Amygdala (tissue), 56 donors: ENCODE results near the gene STK24.

Experiments
- DNase-seq, 56 donors: peaks; one replicate each; lab custom pipeline; 2025; lab: John Stamatoyannopoulos, UW

The STK24 gene

DNA sequence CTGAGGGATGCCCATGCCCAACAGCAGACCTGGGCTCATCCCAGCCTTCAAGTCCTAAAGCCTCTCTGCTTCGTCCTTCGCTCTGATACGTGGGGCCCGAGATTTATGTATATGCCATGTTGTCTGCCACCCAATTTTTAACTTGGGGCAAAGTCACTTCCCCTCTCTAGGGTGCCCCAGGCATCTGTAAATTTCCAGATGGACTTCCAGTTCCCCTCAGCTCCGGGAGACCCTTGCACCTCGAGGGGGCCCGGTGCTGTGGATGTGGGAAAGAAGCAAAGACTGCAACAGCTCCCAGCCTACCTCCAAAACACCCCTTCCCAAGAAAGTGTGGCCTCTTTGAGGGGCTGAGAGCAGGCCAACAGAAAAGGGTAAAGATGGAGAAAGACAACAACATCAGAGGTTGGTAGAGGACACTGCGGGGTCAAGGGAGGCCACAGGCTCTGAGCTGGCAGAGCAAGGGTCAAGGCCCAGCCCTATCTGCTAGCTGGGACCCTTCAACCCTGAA lies 97.4 kb downstream of the STK24 start:
- no peak for DNase-seq

DNA sequence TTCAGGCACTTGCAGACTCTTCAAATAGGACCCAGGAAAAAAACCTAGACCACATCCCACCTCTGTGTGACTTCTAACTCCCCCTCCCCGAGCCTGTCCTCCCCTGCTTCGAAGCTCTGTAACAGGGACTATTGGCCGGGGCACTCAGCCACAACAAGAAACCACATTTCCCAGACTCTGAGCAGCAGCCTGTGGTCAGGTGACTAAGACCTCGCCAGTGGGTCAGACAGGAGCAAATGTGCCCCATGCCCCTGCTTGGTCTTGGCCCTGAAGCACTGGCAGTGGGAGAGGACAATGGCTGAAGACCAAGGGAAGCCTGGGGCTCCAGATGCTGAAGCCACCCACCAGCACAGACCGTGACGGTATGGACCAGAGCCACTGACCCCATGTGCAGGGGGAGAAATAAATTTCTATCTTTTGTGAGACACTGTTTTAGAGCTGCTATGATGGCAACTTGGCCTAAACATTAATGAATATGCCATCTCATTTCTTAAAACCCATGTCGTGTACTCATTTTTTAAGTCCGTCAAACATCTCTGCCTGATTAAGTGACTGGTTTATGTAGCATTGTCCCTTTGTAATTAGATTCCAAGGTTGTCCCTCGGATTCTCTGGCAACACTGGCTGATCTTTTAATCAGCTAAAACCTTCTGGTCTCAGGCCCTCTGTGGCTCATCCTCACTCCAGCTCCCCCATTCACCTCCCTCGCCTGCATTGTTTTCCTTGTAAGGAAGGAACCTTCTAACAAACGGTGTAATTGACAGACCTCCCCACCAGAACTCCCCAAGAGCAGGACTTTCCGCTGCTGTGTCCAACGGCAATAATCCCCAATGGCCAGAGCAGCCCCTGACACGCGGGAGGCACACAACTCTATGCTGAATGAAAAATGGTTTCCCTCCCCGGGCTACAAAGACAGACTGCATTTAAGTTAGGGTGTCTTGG lies 98.4 kb downstream of the STK24 start:
- no peak for DNase-seq

DNA sequence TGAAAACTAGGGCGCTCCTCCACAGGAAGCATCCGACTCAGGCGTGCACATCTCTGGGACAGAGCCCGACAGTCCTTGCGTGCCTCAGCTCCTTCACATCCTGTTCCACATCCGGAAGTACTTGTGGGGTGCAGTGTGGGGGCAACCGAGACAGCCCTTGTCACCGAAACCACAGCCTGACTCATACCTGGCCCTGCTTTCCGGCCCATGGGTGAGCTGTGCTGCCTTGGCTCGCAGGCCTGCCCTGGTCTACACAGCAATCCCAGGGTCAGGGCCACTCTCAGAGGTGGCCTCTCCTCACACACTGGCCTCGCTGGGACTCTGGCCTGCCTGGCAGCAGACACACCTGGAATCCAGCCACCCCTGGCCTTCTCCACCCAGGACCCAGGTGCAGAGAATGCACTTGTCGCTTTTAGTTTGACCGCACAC lies 100.4 kb downstream of the STK24 start:
- DNase-seq = peak in 1 of 56 donors; percentile 19

DNA sequence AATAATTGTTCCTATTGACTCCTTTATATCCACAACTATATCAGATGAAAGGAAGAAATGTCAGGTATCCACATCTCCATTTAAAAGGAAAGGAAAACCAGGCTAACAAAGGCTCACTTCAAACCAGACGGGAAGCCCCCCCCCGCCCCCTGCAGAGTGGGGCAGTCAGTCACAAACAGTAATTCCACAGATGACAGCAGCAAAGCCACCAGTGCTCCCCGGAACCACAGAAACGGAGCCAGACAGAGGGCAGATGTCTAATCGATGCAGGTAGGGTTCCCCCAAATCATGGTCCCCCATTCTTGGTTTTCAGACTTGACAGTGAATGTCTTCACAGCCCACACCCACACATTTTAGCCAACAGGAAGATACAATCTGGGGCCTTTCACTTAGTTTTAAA lies 100.8 kb downstream of the STK24 start:
- DNase-seq = no peak

DNA sequence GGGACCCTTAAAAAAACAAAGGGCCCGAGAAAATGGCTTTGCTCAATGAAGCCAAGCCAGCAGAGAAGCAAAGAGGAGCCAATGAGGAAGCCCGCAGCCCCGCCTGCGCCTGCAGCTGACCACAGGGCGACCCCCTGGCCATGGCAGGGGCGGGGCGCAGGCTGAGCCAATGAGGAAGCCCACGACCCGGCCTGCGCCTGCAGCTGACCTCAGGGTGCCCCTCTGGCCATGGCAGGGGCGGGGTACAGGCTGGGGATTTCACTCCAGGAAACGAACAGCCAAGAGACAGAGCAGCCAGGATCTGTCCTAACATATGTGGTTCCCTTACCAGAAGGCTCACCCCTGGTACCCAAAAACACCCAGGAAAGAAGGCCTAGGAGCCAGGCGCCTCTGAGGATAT lies 101.4 kb downstream of the STK24 start:
- peak in 3 of 56 donors; percentile 16 to 33 (median 25) for DNase-seq

DNA sequence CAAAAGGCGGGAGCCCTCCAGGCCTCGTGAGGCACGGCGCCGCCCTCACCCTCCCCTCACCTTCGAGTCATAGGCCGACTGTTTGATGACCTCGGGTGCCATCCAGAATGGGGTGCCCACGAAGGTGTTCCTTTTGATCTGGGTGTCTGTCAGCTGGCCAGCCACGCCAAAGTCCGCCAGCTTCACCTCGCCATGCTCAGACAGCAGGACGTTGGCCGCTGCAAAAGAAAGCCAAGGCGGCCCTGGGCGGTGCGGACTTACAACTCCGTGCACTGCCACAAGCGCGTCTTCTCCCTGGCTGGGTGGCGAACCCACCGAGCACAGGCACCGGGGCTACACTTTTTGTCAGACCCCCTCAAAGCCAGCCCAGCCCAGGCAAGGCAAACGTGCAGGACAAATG lies 102.1 kb downstream of the STK24 start:
- DNase-seq = no peak

DNA sequence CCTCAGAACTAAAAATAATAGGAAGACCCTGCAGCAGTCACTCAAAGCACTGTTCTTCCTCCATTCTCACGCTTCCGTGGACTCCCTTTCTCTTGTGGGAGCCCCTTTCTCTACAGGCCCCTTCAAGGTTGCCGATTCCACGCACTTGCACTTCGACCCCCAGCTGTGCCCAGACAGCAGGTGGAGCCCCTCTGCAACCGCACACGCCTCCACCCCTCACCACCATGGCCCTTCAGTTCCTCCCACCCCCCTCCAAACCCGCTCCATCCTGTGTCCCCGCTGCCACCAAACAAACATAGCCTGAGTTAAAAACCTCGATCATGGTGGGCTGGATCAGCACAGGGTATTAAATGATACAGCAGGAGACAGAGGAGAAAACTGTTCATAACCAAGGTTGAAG lies 102.6 kb downstream of the STK24 start:
- no peak for DNase-seq

DNA sequence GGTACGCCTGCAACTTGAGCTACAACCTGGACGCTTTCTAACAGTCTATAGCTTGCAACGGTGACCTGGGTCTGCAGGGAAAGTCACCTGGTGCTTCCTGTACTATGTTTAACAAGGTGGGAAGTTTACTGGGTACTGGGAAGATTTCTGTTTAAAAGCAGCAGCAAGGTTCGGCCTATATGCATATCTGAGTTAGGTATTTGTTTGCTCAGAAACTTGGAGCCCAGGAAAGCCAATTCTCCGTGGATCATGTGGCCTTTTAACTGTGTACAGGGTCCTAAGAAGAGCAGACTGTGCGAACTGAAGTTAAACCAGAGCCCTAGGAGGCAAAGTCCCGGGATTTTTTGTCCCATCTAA lies 103.1 kb downstream of the STK24 start:
- no peak for DNase-seq

DNA sequence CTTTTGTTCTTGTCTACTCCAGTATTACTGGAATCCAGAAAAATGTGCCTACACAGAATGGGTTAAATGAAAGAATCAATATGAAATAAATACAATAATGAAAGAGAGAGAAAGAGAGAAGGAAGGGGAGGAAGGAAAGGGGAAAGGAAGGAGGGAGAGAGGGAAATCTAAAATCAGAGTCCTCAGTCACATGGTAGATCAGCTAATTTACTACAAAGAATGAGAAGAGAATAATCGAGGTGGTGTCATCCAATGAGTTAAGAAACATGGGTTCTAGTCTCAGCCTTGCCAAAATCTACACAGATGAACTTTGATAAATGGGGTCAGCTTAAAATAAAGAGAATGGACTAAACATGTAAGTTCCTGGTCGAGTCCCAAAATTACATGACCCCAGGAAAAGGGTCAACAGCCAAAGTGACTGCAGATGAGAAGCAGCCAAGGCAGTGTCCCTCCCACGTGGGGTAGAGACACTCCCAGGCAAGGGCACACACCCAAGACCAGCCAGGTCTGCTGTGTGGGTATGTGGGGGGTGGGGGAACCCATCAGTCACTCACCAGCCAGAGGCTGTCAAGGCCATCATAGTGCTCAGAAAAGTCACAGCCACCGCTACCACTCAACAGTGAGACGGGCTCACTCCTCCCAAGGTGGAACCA lies 103.6 kb downstream of the STK24 start:
- DNase-seq = no peak

DNA sequence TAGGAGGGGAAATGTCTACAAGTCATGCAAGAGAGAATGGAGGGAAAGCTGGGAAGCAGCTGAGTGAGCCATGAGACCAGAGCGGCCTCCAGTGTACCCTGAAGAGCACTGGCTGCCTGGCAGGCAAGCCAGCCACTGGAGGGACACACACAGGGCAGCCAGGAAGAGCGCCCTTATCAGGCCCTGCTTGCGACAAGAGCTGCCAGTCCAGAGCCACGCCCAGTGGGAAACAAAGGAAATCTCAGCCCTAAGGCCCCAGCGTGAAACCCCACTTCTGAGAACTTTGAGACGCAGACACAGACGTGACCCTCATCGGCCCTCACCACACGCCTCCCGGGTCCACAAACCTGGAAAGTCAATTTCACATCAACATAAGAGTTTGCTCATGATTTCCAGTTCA lies 105.0 kb downstream of the STK24 start:
- no peak for DNase-seq

DNA sequence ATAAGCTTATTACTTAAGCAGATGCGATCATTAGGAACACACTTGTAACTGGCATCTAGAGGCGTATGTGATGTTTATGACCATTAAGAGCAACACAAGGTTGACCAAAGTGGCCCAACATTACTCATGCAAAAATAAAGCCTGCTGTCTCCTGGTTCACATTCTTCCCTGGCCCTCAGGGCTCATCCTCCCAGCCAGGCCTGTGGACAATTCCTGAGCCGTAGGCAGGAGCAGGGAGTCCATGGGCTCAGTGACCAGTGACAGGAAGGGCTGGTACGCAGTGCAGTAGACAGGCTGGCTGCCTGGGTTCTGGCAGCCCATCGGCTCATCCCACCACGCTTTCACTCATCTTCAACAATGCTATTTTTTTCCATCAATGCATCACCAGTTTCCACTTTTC lies 106.0 kb downstream of the STK24 start:
- no peak for DNase-seq

DNA sequence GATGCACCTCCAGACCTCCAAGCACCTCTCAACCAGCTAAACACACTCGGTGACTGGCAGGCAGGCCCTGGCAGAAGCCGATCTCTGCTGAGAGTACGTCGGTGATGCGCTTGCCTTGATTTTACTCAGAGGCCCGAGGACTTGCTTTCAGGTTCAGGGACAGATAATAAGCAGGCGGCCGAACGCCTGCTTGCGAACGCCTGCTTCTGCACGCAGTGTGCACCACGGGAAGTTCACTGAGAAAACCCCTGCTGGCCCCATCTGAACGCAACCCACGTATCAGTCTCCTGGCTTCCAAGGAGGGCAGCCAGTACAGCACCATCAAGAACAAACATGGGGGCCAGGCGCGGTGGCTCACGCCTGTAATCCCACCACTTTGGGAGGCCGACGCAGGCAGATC lies 108.0 kb downstream of the STK24 start:
- no peak for DNase-seq

DNA sequence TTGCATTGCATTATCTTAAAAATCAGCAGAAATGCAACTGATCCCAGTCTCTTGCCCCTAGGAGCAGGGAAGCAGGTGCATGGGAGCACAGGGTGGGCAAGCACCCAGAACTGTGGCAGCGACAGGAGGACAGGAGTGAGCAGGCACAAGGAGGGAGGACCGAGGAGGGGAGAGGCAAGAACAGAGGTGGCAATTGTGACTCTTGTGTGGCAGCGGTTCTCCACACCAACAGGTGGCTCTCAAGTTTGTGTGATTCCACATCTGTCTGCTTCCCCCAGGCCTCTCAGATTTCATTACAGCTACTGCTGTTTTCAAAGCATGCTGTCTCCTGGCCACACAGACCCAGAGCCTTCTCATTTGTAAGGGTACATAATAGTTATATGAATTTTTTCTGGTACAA lies 108.5 kb downstream of the STK24 start:
- DNase-seq = no peak

DNA sequence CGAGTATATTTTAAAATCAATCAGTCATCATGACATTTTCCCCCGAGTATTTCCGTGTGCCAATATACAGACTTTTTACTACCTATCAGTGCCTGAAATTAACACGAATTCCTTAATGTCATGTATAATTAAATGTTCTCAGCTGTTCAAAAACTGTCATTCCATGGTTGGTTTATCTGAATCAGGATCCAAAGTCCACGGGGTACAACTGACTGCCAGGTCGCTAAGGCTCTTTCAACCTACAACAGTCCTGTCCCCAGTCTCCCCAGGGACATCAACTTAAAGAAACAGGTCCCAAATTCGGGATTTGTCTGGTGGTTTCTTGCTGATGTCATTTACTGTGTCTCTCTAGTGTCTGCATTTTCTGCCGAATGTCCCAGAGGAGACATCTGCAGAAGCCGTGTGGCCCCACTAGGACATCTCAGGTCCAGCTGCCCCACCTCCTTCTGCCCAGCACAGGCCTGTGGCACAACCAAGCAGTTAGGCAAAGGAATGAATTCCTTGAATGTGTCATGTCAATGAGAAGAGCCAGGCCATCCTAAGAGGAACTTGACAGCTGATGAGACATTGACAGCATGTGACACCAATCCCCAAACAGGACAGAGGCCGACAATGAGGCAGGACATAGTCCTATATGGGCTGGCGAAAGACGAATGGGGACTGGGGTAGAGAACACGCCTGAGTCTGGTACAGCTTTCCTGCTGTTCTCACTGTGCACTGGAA lies 109.5 kb downstream of the STK24 start:
- no peak for DNase-seq

DNA sequence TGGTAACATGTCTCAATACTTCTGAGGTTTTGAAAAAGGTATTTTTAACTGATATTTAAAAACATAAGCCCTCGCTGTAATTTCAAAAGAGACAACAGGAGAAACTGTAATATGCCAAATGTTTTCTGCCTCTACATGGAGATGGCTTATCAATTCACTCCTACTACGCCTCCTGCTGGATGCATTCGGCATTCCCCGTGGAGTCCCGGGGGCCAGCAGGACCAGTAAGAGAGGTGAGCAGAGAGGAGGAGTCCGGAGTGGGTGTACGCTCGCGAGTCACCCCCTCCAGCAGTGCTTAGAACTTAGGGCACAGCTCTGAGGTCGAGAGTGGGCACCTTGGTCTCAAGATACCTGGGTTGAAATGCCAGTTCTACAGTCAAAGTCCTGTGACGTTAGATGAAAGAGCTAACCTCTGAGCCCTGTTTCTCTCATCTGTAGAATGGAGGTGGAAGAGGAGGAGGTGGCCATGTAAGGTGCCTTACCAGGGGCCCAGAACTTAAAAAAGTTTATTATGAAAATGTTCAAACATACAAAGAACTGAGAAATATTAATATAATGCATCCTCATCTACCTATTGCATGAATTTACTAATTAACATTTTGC lies 110.2 kb downstream of the STK24 start:
- DNase-seq = peak in 2 of 56 donors; percentile 14 to 21

DNA sequence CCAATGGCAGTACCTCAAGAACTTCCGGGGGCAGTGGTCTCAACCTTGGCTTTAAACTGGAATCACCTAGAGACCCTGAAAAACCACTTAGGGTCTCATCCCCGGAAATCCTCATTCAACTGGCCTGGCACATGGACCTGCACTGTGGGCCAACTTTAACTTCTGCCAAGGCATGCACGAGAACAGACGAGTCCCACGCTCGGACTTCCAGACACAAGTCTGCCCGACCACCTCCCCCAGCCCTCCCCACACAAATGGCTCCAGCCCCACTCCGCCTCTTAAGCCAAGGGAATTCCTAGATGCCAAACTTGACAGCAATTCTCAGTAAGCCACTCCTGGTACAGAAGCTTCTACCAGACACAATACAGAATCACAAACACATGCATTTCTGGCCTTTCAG lies 114.0 kb downstream of the STK24 start:
- DNase-seq = peak in 5 of 56 donors; percentile 10 to 31 (median 25)

DNA sequence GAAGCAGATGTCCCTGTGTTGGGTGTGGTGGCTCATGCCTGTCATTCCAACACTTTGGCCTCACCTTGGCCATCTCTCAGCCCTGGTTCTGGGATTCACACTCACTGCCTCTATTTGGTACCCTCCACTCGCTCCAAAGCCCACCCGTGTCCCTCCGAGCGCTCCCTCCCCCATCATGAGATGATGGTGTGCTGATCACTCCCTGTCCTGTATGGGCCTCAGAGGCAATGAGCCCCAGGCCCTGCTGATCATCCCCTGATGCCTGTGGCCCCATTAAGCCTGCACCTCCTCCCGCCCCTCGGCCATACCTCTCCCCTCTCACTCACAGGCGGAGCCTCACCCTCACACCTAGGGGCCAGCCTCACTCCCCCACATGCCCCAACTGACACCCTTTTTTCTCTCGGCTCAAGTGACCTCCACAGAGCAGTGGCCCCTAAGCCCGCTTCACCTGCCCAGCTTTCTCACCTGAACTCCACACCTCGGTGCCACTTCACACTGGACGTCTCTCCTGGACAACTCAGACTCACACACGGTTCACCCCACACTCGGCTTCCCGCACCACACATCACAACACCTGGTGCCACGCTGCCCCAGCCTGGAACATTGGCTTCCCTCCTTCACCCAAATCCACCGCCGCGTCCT lies 114.5 kb downstream of the STK24 start:
- no peak for DNase-seq

DNA sequence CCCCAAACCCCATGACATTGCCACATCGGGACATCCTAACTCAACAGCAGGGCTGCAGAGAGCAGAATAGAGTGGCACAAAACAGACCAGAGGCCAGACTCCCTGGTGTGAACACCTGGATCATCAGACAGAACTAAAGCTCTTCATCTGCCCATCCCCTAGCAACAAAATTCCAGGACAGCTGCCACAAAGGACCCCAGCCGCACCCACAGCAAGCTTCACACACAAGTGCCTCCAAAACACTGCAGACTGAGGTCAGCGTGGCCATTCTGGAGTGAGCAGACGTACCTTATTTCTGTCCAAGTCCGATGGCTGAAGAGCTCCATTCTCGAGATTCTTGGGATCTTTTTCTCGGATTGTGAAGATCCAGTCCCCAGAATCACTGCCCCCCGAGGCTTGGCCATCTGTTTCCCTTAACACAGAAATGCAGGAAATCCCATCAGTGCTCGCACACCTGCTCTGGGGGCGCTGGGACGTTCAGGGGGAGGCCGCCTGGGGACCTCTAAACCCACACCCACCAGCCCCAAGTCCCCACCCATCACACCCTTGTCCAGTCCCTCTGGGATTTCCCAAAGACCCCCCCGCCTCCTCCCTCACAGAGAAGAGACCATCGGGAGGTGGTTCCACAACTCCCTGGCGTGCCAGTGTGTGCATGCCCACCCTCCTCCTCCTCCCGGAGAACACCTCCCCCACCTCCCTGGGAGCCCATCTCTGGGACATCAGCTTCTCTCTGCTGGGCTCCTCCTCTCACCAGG lies 115.2 kb downstream of the STK24 start:
- DNase-seq = no peak

DNA sequence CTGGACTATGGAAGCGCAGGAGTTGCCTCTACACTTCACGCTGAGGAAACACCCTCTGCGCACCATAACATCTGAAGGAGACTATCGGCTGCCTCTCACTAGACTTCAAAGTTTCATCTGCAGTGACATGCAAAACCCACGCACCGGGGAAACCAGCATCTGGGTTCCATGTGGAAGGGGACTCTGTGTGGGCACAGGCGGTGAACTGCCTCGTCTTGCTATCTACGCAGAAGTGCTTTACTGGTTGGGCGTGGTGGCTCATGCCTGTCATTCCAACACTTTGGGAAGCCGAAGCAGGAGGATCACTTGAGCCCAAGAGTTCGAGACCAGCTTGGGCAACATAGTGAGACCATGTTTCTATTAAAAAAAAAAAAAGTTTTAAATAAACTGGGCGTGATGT lies 116.4 kb downstream of the STK24 start:
- DNase-seq = peak in 9 of 56 donors; percentile 21 to 58 (median 40)
